ENCODE measurements around the gene TMEM72.
"Not testable (repeated sequence)": the region's sequence is repeated elsewhere in the genome, so short reads cannot be mapped to it uniquely, and the experiment has no call there.

The TMEM72 gene

GRCh38 chr10:44911081-44911540, at the start of gene TMEM72:
TSS of gene TMEM72 (plus strand) at chr10:44911337. CDS start at chr10:44911513, 176 bp downstream.
- TF ChIP-seq POLR2A (IDR thresholded peaks at IDR 0.05; ENCODE audit: low read length): no peak
- no peak for TF ChIP-seq GATA1 (IDR thresholded peaks at IDR 0.05; ENCODE audit: low read depth, low read length)
- peak; percentile 54 to 75 for DNase-seq

- DNase-seq: no peak
- TF ChIP-seq POLR2A (IDR thresholded peaks at IDR 0.05; ENCODE audit: low read length): no peak
- TF ChIP-seq GATA1 (IDR thresholded peaks at IDR 0.05; ENCODE audit: low read depth, low read length): no peak
Observed at GRCh38 chr10:44862006-44862751, 49.0 kb upstream of the TMEM72 start.

GRCh38 chr10:44862924-44863323, 48.2 kb upstream of the TMEM72 start:
- no peak for TF ChIP-seq POLR2A (IDR thresholded peaks at IDR 0.05; ENCODE audit: low read length)
- no peak for TF ChIP-seq GATA1 (IDR thresholded peaks at IDR 0.05; ENCODE audit: low read depth, low read length)
- DNase-seq: no peak

- TF ChIP-seq GATA1 (IDR thresholded peaks at IDR 0.05; ENCODE audit: low read depth, low read length): no peak
- no peak for TF ChIP-seq POLR2A (IDR thresholded peaks at IDR 0.05; ENCODE audit: low read length)
- no peak for DNase-seq
Observed at GRCh38 chr10:44863344-44864047, 47.6 kb upstream of the TMEM72 start.

GRCh38 chr10:44864051-44864450, 47.1 kb upstream of the TMEM72 start:
- no peak for DNase-seq
- no peak for TF ChIP-seq POLR2A (IDR thresholded peaks at IDR 0.05; ENCODE audit: low read length)
- no peak for TF ChIP-seq GATA1 (IDR thresholded peaks at IDR 0.05; ENCODE audit: low read depth, low read length)

GRCh38 chr10:44864637-44865288, 46.4 kb upstream of the TMEM72 start:
- DNase-seq: peak; percentile 64 to 78
- no peak for TF ChIP-seq GATA1 (IDR thresholded peaks at IDR 0.05; ENCODE audit: low read depth, low read length)
- no peak for TF ChIP-seq POLR2A (IDR thresholded peaks at IDR 0.05; ENCODE audit: low read length)

- no peak for DNase-seq
- TF ChIP-seq GATA1 (IDR thresholded peaks at IDR 0.05; ENCODE audit: low read depth, low read length): no peak
- TF ChIP-seq POLR2A (IDR thresholded peaks at IDR 0.05; ENCODE audit: low read length): no peak
Observed at GRCh38 chr10:44865289-44865671, 45.9 kb upstream of the TMEM72 start.

GRCh38 chr10:44866367-44866766, 44.8 kb upstream of the TMEM72 start:
- DNase-seq: not testable (repeated sequence)

GRCh38 chr10:44870031-44870430, 41.1 kb upstream of the TMEM72 start:
- no peak for DNase-seq
- TF ChIP-seq GATA1 (IDR thresholded peaks at IDR 0.05; ENCODE audit: low read depth, low read length): no peak
- TF ChIP-seq POLR2A (IDR thresholded peaks at IDR 0.05; ENCODE audit: low read length): no peak

- no peak for DNase-seq
- TF ChIP-seq POLR2A (IDR thresholded peaks at IDR 0.05; ENCODE audit: low read length) (no peak), GATA1 (IDR thresholded peaks at IDR 0.05; ENCODE audit: low read depth, low read length) (no peak)
Observed at GRCh38 chr10:44873160-44873559, 38.0 kb upstream of the TMEM72 start.

- TF ChIP-seq POLR2A (IDR thresholded peaks at IDR 0.05; ENCODE audit: low read length) (no peak), GATA1 (IDR thresholded peaks at IDR 0.05; ENCODE audit: low read depth, low read length) (no peak)
- no peak for DNase-seq
Observed at GRCh38 chr10:44874166-44874565, 37.0 kb upstream of the TMEM72 start.

- TF ChIP-seq GATA1 (IDR thresholded peaks at IDR 0.05; ENCODE audit: low read depth, low read length) (no peak), POLR2A (IDR thresholded peaks at IDR 0.05; ENCODE audit: low read length) (no peak)
- peak; percentile 69 to 70 for DNase-seq
Observed at GRCh38 chr10:44878706-44879530, 32.2 kb upstream of the TMEM72 start.

GRCh38 chr10:44879531-44879899, 31.6 kb upstream of the TMEM72 start:
- TF ChIP-seq GATA1 (IDR thresholded peaks at IDR 0.05; ENCODE audit: low read depth, low read length): no peak
- TF ChIP-seq POLR2A (IDR thresholded peaks at IDR 0.05; ENCODE audit: low read length): no peak
- DNase-seq: no peak

Data from erythroblast (primary cell).